Liver (tissue), 9 donors: Measurements from ENCODE around the gene FOXL2NB. TPM values are rescaled to one million over a fixed set of nuclear protein-coding genes. Genes with fewer than 3 reads are reported as not detected.

Experiments used
- DNase-seq: peaks from one replicate; pipeline ENCODE4 v3.0.0-alpha.2; 2017; ENCODE audit warnings: low spot score
- H3K27ac ChIP-seq, 2 donors: one replicate each; pipeline ENCODE4 v1.7.0; 2013; ENCODE audit warnings: inconsistent platforms in 2 of 2, low read length in 2 of 2, control low read depth in 1 of 2, low read depth in 1 of 2, mild to moderate bottlenecking in 1 of 2
- H3K27me3 ChIP-seq, 4 donors: one replicate each; pipeline versions ENCODE4 v1.6.1 to v1.7.0; 2013; ENCODE audit warnings: low read length in 3 of 4, inconsistent platforms in 1 of 4, mild to moderate bottlenecking in 1 of 4, moderate library complexity in 1 of 4; ENCODE audit not compliant: control insufficient read depth in 4 of 4, insufficient read depth in 4 of 4
- H3K36me3 ChIP-seq, 4 donors: one replicate each; pipeline versions ENCODE4 v1.6.1 to v1.7.0; 2013; ENCODE audit warnings: low read length in 3 of 4, mild to moderate bottlenecking in 3 of 4, low read depth in 1 of 4, moderate library complexity in 1 of 4; ENCODE audit not compliant: control insufficient read depth in 4 of 4, insufficient read depth in 3 of 4
- H3K4me1 ChIP-seq, 4 donors: one replicate each; pipeline versions ENCODE4 v1.6.1 to v1.7.0; 2013; ENCODE audit warnings: low read length in 3 of 4, mild to moderate bottlenecking in 3 of 4, moderate library complexity in 1 of 4; ENCODE audit not compliant: control insufficient read depth in 4 of 4, insufficient read depth in 4 of 4
- H3K4me3 ChIP-seq, 3 donors: one replicate each; pipeline versions ENCODE4 v1.6.1 to v1.7.0; 2013; ENCODE audit warnings: low read length in 3 of 3, control low read depth in 1 of 3, low read depth in 1 of 3, mild to moderate bottlenecking in 1 of 3
- H3K9ac ChIP-seq, 2 donors: one replicate each; pipeline ENCODE4 v1.7.0; 2013; ENCODE audit warnings: low read length in 2 of 2, mild to moderate bottlenecking in 2 of 2, moderate library complexity in 2 of 2, control low read depth in 1 of 2, low read depth in 1 of 2
- H3K9me3 ChIP-seq, 4 donors: one replicate each; pipeline versions ENCODE4 v1.6.1 to v1.7.0; 2013; ENCODE audit warnings: low read length in 3 of 4; ENCODE audit not compliant: control insufficient read depth in 4 of 4
- EGR1 ChIP-seq, 2 donors: IDR thresholded peaks; 2 replicates each; pipeline ENCODE4 v1.6.1; 2016 to 2018; ENCODE audit warnings: antibody characterized with exemption in 2 of 2, low read depth in 2 of 2
- FOXA1 ChIP-seq: IDR thresholded peaks from 2 replicates; pipeline ENCODE4 v1.6.1; 2016; ENCODE audit warnings: antibody characterized with exemption
- GABPA ChIP-seq, 2 donors: IDR thresholded peaks in 1 of 2; conservative IDR thresholded peaks in 1 of 2; 2 replicates each; pipeline ENCODE4 v1.6.1; 2016; ENCODE audit warnings: antibody characterized with exemption in 2 of 2, mild to moderate bottlenecking in 1 of 2, moderate library complexity in 1 of 2
- HNF4A ChIP-seq, 2 donors: conservative IDR thresholded peaks; 2 replicates each; pipeline ENCODE4 v1.6.1; 2016; ENCODE audit warnings: antibody characterized with exemption in 2 of 2, mild to moderate bottlenecking in 2 of 2
- HNF4G ChIP-seq: IDR thresholded peaks from 2 replicates; pipeline ENCODE4 v1.6.1; 2016; ENCODE audit warnings: antibody characterized with exemption
- JUND ChIP-seq, 2 donors: IDR thresholded peaks; 2 replicates each; pipeline ENCODE4 v1.6.1; 2016; ENCODE audit warnings: antibody characterized with exemption in 2 of 2
- NR2F2 ChIP-seq: IDR thresholded peaks from 2 replicates; pipeline ENCODE4 v1.6.1; 2016; ENCODE audit warnings: antibody characterized with exemption
- REST ChIP-seq: IDR thresholded peaks from 2 replicates; pipeline ENCODE4 v1.6.1; 2016; ENCODE audit warnings: antibody characterized with exemption, mild to moderate bottlenecking
- RXRA ChIP-seq, 2 donors: IDR thresholded peaks; 2 replicates each; pipeline ENCODE4 v1.6.1; 2017 to 2018; ENCODE audit warnings: antibody characterized with exemption in 2 of 2, mild to moderate bottlenecking in 1 of 2
- YY1 ChIP-seq: IDR thresholded peaks from 2 replicates; pipeline ENCODE4 v1.6.1; 2016; ENCODE audit warnings: antibody characterized with exemption, mild to moderate bottlenecking
- ZBTB33 ChIP-seq: IDR thresholded peaks from 2 replicates; pipeline ENCODE4 v1.6.1; 2016; ENCODE audit warnings: antibody characterized with exemption
- WGBS: extraction: QIAGEN DNeasy Blood & Tissue Kit; methylation state at CpG from one replicate; pipeline ENCODE4 v1.1.7; 2013; 5-methylcytosine and 5-hydroxymethylcytosine counted together
- polyA plus RNA-seq, 2 donors: library from polyadenylated mRNA; stranded (reverse) in 1 of 2; unstranded in 1 of 2; fragments of 200-250 nt in 1 of 2; fragments of >200 nt in 1 of 2; fragmentation: Nextera tagmentation in 1 of 2; extraction: Ambion mirVana in 1 of 2; gene quantifications; one replicate each; pipeline versions ENCODE4 v1.2.1 to v1.2.3, GENCODE V29; 2013 to 2015
- total RNA-seq, 2 donors: library from RNA; depleted of rRNA; stranded (reverse); fragments of >200 nt; gene quantifications; one replicate each; pipeline ENCODE4 v1.2.3, GENCODE V29; 2014
- TF ChIP-seq, protein P1 (sequence below): IDR thresholded peaks from 2 replicates; pipeline ENCODE4 v1.6.1; 2016; ENCODE audit warnings: antibody characterized with exemption
- TF ChIP-seq, protein P2 (sequence below): fragments of 150-350 bp; IDR thresholded peaks from 2 replicates; pipeline ENCODE4 v1.5.1; 2017; ENCODE audit warnings: improper control_type of control experiment, low read depth, low read length; ENCODE audit not compliant: missing input control
- TF ChIP-seq, protein P3 (sequence below): IDR thresholded peaks from 2 replicates; pipeline ENCODE4 v1.6.1; 2016; ENCODE audit warnings: antibody characterized with exemption
- donor health status: healthy.
- donor health status: healthy.
- donor health status: healthy.
- donor health status: healthy.
- donor health status: healthy.

The FOXL2NB gene
- total and polyA plus RNA-seq, 4 donors, result not detected

DNA sequence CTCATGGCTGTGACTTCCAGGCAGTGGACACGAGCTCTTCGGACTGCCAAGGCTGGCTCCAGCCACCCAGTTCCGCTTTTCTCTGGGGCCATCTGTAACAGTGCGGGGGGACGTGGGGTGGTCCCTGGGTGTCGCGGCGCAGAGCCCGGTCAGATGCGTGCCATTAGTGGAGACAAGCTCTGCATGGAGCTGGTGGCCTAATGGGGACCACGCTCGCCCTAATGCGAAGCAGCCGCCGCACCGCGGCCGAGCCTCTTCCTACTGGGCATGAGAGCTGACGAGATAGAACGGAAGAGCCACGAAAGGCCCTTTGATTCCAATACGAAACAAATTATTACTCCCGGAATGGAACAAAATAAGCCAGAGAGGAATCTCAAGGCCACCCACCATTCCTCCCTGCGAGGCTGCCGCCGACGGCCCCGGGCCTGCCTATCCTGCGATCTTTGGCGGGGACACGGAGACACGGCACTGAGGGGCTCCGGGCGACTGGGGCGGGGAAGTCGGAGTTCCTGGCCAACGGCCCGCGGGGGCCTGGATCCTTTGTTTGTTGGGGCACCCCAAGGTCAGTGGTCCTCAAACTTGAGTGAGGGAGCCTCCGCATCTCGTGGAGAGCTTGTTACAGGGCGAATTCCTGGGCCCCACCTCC lies 18.2 kb upstream of the FOXL2NB start (continued):
- TF ChIP-seq ZBTB33, result no peak
- TF ChIP-seq FOXA1, result no peak
- TF ChIP-seq RXRA (IDR thresholded peaks at IDR 0.05), result no peak
- TF ChIP-seq EGR1 (IDR thresholded peaks at IDR 0.05; ENCODE audit: low read depth in 2 of 2), result no peak
- TF ChIP-seq HNF4G, result no peak
- no peak for TF ChIP-seq YY1
- TF ChIP-seq GABPA (IDR thresholded peaks at IDR 0.05 in 1 of 2, conservative IDR thresholded peaks at IDR 0.05 in 1 of 2), result no peak

- no peaks in the 10 kb centered on the region for H3K36me3 ChIP-seq
- no peak overlapping the region for H3K9ac ChIP-seq
- H3K27me3 ChIP-seq, result peaks cover 3 to 11% (median 5%) of the 10 kb centered on the region in 4 donors
- no peak for DNase-seq
- WGBS, result 86% methylated on average over 4 of the region's 4 CpGs
- H3K9me3 ChIP-seq, result no peaks in the 10 kb centered on the region
- TF ChIP-seq HNF4A (conservative IDR thresholded peaks at IDR 0.05) (no peak), NR2F2 (no peak), JUND (IDR thresholded peaks at IDR 0.05) (no peak), EGR1 (IDR thresholded peaks at IDR 0.05; ENCODE audit: low read depth in 2 of 2) (no peak), RXRA (IDR thresholded peaks at IDR 0.05) (no peak), ZBTB33 (no peak), REST (no peak), YY1 (no peak), FOXA1 (no peak)
- TF ChIP-seq, protein P1, sequence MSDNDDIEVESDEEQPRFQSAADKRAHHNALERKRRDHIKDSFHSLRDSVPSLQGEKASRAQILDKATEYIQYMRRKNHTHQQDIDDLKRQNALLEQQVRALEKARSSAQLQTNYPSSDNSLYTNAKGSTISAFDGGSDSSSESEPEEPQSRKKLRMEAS, result no peak
- TF ChIP-seq, protein P2, sequence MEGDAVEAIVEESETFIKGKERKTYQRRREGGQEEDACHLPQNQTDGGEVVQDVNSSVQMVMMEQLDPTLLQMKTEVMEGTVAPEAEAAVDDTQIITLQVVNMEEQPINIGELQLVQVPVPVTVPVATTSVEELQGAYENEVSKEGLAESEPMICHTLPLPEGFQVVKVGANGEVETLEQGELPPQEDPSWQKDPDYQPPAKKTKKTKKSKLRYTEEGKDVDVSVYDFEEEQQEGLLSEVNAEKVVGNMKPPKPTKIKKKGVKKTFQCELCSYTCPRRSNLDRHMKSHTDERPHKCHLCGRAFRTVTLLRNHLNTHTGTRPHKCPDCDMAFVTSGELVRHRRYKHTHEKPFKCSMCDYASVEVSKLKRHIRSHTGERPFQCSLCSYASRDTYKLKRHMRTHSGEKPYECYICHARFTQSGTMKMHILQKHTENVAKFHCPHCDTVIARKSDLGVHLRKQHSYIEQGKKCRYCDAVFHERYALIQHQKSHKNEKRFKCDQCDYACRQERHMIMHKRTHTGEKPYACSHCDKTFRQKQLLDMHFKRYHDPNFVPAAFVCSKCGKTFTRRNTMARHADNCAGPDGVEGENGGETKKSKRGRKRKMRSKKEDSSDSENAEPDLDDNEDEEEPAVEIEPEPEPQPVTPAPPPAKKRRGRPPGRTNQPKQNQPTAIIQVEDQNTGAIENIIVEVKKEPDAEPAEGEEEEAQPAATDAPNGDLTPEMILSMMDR, result no peak
- TF ChIP-seq, protein P3, sequence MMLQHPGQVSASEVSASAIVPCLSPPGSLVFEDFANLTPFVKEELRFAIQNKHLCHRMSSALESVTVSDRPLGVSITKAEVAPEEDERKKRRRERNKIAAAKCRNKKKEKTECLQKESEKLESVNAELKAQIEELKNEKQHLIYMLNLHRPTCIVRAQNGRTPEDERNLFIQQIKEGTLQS, result no peak
- H3K4me1 ChIP-seq, result peaks cover 8 to 19% (median 15%) of the 10 kb centered on the region in 4 donors
- H3K4me3 ChIP-seq, result no peak overlapping the region
- no peak overlapping the region for H3K27ac ChIP-seq
Measured at GRCh38 chr3:138933068-138933668, 13.8 kb upstream of the FOXL2NB start.
